Daoy (cell line): Measurements from ENCODE around the gene GASK1A. TPM values are rescaled to one million over a fixed set of nuclear protein-coding genes. Genes with fewer than 3 reads are reported as not detected.

Experiments
- DNase-seq: peaks from one replicate; pipeline ENCODE4 v3.0.0-alpha.2; 2015; ENCODE audit warnings: low read depth
- total RNA-seq: library from RNA; depleted of rRNA; stranded (reverse); fragments of >200 nt; shearing (Covaris generic); gene quantifications from 2 replicates; pipeline ENCODE4 v1.2.3, GENCODE V29; 2014

The GASK1A gene
- total RNA-seq, 1 experiment from 2014 or later: 0.11 TPM

DNA sequence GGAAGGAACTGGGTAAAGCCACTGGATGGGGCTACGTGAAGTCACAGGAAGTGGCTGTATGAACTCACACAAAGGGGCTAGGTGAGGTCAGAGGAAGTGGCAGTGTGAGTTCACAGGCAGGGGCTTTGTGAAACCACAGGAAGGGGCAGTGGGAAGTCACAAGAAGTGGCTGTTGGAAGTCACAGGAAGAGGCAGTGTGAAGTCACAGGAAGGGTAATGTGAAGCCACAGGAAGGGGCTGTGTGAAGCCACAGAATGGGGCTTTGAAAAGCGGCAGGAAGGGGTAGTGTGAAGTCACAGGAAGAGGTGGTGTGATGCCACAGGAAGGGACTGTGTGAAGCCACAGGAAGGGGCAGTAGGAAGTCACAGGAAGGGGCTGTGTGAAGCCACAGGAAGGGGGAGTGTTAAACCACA, 34.6 kb downstream of the GASK1A start:
- no peak for DNase-seq

DNA sequence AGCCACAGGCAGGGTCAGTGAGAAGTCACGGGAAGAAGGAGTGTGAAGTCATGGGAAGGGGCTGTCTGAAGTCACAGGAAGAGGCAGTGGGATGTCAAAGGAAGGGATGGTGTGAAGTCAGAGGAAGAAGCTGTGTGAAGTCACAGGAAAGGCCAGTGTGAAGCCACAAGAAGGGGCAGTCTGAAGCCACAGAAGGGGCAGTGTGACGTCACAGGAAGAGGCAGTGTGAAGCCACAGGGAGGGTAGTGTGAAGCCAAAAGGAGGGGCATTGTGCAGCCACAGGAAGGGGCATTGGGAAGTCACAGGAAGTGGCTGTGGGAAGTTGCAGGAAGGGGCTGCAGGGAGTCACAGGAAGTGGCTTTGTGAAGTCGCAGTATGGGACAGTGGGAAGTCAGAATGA, 35.1 kb downstream of the GASK1A start:
- no peak for DNase-seq

DNA sequence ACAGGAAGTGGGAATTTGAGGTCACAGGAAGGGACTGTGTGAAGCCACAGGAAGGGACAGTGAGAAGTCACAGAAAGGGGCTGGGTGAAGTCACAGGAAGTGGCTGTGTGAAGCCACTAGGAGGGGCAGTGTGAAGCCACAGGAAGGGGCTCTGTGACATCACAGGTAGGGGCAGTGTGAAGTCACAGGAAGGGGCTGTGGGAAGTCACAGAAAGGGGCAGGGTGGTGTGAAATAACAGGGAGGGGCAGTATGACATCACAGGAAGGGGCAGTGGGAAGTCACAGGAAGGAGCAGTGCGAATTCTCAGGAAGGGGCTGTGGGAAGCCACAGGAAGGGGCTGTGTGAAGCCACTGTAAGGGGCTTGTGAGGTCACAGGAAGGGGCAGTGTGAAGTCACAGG, 35.8 kb downstream of the GASK1A start:
- no peak for DNase-seq

DNA sequence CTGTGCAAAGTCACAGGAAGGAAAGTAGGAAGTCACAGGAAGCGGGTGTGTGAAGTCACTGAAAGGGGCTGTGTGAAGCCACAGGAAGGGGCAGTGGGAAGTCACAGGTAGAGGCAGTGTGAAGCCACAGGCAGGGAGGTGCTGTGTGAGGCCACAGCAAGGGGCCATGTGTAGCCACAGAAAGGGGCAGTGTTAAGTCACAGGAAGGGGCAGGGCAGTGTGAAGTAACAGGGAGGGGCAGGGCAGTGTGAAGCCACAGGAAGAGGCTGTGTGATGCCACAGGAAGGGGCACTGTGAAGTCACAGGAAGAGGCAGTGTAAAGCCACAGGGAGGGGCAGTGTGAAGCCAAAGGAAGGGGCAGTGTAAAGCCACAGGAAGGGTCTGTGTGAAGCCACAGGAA, 36.5 kb downstream of the GASK1A start:
- DNase-seq: no peak

DNA sequence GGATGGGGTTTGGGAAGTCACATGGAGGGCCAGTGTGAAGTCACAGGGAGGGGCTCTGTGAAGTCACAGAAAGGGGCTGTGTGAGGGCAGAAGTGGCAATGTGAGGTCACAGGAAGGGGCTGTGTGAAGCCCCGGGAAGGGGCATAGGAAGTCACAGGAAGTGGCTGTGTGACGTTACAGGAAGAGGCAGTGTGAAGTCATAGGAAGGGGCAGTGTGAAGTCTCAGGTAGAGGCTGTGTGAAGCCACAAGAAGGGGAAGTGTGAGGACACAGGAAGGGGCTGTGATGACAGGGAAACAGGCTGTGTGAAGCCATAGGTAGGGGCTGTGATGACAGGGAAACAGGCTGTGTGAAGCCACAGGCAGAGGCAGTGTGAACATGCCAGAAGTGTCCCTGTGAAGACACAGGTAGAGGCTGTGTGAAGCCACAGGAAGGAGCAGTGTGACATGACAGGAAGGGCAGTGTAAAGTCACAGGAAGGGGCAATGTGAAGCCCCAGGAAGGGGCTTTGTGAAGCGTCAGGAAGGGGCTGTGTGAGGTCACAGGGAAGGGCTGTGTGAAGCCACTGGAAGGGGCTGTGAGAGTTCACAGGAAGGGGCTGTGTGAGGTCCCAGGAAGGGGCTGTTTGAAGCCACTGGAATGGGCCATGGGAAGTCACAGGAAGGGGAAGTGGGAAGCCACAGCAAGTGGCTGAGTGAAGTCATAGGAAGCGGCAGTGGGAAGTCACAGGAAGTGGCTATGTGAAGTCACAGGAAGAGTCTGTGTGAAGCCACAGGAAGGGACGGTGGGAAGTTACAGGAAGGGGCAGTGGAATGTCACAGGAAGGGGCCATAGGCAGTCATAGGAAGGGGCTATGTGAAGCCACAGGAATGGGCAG, 37.1 kb downstream of the GASK1A start:
- DNase-seq: no peak

DNA sequence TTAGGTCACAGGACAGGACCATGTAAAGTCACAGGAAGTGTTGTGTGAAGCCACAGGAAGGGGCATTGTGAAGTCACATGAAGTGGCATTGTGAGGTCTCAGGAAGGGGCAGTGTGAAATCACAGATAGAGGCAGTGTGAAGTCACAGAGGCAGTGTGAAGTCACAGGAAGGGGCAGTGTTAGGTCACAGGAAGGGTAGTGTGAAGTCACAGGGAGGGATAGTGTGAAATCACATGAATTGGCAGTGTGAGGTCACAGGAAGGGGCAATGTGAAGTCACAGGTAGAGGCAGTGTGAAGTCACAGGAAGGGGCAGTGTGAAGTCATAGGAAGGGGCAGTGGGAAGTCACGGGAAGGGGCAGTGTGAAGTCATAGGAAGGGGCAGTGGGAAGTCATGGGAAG, 37.9 kb downstream of the GASK1A start:
- DNase-seq: no peak

DNA sequence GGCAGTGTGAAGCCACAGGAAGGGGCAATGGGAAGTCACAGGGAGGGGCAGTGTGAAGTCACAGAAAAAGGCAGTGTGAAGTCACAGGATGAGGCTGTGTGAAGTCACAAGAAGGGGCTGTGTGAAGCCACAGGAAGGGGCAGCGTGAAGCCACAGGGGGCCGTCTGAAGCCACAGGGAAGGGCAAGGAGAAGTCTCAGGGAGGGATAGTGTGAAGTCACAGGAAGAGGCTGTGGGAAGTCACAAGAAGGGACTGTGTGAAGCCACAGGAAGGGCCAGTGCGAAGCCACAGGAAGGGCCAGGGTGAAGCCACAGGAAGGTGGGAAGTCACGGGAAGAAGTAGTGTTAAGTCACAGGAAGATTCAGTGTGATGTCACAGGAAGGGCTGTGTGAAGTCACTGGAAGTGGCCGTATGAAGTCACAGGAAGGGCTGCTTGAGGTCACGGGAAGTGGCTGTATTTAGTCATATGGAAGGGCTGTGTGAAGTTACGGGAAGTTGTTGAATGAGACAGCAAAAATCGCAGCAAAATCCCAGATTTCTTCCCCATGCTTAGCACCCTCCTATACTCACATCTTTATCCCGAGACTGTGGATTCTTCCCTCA, 38.6 kb downstream of the GASK1A start:
- DNase-seq: no peak

DNA sequence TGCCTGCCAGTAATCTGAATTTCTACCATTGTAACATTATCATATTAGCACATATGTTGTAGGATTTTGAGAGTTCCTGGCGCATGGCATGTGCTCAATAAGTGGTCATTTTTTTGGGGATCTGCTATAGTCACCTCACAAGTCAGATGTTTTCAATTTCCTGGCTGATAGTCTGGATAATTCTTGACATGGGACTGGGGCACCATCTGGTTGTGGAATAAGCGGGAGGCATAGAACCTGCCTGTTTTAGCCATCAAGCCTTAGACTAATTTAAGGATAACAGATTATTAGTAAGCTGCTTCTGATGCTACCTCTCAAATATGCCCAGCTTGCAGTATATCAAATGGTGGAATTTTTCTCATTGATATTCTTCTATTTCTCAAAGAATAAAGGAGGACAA, 39.1 kb downstream of the GASK1A start:
- no peak for DNase-seq

DNA sequence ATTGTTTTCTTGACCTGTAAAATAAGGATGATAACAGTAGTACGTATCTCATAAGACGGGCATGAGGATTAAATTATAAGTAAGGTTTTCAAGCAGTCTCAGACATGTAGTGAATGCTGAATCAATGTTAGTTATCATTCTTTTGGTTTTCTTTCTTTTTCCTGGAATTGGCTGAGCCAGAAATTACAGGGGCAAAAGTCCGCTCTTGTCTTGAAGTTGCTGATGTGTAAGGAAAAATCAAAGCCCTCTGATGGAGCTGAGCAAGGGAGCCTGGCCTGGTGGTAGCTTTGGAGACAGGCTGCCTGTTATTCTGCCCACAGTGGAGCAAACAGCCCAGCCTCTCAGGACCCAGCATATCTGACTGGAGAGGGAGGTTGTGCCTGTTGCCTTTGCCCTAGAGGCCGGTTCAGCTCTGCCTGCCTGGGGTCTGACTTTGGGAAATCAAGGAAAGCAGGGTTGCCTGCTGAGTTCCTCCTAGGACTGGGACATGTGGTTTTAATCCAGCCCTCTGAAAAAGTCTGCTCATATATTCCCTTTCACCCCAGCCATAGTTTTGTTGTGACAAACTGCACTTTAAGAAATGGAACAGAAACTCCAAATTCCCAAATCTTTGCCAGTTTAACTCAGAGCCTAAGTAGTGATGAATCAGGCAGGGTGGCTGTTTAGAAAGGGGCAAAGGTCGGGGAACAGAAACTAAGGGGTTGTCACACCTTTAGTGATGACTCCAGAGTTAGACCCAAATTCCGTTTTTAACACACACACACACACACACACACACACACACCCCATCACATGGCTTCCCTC, 40.1 kb downstream of the GASK1A start:
- no peak for DNase-seq

DNA sequence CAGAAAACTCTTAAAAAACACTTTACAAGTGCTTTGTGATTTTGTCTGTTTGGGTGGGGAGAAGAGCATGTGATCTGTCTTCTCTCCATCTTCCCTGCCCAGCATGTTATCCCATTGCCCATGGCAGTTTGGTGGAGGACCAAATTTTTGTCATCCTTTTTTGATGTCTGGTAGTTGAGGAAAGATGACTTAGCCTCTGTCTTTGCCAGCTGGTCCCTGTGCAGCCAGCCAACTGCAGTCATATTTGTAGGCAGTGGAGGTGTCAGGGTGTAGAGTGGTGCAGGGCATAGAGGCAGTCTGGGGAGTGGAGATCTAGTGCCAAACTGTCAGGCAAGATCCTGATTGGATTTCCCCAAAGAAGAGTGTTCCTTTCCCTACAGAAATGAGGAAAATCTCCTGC, 40.7 kb downstream of the GASK1A start:
- no peak for DNase-seq

DNA sequence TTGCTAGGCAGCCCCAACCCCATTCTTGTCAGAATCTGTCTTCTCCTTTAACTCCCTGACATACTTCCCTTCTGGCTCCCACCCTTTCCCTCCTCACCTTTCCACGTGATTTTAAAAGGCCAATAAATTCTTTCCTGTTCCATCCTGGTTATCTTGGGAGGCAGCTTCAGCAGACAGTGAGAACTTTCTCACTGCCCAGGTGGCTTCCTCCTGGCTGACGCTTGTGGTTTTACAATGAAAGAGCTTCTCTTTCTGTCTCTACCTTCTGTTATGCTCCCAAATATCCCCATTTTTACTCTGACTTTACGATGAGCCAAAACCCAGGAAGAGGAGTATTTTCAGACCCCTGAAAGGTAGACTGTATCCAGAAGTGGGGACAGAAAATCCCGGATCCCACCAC, 42.1 kb downstream of the GASK1A start:
- no peak for DNase-seq

DNA sequence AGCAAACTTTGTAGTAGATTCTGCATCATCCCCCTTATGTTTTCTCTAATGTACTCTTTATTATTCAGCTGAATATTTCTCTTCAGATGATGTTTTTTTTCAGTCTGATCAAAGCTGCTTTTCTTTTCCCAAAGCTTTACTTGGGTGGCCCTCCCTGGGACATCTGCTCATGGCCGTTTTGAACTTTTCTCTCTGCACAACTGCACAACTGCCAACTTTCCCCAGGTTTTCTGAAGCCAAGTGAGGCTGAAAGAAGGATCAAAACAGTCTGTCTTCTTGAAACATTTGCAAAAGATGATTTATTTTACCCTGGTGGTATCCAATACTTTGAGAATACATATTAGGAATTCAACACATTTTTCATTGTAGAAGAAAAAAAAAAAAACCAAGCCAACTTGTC, 43.0 kb downstream of the GASK1A start:
- DNase-seq: no peak

DNA sequence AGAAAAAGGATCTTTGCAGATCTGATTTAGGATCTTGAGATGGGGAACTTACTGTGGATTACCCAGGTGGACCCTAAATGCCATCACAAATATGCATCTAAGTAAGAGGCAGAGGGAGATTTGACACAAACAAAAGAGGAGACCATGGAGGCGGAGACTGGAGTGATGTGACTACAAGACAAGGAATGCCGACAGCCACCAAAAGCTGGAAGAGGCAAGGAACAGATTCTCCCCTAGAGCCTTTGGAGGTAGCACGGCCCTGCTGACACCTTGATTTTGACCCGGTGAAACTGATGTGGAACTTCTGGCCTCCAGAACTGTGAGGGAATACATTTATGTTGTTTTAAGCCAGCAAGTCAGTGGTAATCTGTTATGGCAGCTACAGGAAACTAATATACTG, 44.0 kb downstream of the GASK1A start:
- peak; percentile 9 for DNase-seq

DNA sequence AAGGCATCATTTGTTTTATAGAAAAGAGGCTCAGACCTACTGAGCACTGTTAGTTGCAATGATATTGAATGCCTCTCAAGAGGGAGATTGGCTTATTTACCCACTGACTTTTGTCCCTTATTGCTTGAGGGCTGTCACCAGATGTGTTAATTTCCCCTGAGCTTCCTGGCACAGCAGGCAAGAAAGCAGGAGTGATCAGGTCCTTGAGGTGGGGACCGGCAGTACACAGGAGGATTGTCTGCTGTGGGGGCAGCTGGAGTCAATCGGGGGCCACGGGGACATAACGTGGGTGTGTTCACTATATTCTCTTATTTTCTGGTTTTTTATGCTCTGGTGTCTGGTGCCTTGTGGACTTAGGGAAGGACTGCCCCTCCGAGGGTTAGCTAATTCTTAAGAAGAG, 44.6 kb downstream of the GASK1A start:
- DNase-seq: no peak

DNA sequence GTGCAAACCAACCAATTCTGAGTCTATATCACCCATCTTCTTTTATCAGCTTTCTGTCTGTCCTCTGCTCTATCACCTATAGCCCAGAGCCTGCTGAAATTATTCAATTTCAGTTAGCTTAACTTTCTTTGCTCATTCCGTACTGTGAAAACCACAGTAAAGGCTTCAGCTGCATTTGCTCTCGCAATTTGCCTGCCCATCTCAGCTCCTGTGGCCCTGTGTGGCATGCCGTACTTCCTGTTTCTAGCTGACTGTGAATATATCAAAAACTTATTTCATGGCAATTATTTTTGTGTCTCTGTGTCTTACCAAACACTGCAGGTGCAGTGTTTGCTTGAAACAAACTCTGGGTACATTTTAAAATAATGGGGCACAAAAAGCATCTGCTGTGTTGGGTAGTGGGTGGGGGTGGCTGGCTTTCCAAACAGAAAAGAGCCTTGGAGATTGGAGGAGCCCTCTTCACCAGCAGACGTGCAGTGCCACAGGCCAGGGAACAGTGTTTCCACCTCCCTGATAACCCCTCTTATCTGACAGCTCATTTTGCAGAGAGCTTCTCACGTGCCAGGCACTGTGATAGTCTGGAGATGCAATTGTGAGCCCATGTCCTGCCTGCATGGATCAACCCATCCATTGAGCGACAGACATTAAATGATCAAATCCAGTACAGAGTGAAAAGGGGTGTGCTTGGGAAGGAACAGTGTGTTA, 45.2 kb downstream of the GASK1A start:
- no peak for DNase-seq

DNA sequence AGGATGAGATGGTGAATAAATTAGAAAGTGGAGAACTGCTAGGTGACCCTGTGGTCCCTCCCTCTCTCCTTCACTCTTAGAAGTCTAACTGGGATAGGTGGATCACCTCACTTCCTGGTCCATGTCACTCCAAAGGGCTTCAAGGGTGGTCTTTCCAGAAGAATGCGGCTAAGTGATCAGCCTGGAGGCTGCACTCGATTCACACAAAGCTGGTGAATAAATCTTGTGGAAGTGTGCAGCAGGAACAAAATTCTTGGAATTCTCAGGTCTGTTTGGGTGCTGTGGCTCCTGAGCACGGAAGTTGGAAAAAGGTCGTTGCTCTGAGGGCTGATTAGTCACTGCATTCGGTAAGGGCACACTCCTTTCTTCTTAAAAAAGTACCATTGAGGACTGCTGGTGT, 46.3 kb downstream of the GASK1A start:
- no peak for DNase-seq

DNA sequence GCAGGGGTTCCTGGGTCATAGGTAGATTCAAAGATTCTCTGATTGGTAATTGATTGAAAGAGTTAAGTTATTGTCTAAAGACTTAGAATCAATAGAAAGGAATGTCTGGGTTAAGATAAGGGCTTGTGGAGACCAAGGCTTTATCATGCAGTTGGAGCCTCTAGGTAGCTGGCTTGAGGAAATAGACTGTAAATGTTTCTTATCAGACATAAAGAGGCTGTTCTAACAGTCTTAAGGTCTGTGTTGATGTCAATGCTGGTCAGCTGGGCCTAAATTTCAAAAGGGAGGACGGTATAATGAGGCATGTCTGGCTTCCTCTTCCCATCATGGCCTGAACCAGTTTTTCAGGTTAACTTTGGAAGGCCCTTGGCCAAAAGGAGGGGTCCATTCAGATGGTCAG, 48.9 kb downstream of the GASK1A start:
- no peak for DNase-seq

DNA sequence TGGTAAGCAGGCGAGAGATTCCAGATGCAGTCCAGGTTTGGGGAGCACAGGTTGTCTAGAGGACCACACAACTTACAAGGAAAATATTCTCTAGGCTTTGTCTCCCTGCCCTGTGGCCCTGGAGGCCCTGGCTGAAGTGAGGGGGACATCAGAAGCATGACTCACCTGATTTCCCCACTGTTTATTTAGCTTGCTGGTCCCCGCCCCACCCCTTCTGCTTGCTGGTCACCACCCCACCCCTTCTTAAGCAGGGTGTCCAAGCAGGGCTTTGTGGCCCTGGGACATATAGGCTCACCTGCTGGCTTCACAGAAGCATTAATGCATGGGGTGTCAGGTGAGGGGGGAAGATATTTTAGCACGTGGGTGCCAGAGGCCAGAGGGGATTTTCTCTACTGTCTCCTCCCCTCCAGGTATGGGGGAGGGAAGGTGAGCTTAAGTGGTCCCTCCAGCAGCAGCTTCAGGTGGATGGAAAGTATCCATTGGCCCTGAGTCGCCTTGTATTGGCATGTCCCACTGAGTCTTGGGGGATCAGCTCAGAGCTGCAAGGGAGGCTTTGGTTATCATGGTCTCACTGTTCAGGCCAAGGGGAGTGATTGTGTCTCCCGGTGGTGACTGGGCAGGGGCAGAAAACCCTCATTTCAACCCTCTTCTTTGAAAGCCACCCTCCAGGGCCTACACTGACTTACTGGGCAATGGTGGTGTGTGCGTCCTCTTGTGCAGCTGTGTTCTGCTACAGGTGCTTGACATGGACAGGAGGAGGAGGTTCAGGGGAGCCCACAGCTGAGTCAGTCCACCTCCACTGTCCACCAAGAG, 49.8 kb downstream of the GASK1A start:
- DNase-seq: peak; percentile 4

DNA sequence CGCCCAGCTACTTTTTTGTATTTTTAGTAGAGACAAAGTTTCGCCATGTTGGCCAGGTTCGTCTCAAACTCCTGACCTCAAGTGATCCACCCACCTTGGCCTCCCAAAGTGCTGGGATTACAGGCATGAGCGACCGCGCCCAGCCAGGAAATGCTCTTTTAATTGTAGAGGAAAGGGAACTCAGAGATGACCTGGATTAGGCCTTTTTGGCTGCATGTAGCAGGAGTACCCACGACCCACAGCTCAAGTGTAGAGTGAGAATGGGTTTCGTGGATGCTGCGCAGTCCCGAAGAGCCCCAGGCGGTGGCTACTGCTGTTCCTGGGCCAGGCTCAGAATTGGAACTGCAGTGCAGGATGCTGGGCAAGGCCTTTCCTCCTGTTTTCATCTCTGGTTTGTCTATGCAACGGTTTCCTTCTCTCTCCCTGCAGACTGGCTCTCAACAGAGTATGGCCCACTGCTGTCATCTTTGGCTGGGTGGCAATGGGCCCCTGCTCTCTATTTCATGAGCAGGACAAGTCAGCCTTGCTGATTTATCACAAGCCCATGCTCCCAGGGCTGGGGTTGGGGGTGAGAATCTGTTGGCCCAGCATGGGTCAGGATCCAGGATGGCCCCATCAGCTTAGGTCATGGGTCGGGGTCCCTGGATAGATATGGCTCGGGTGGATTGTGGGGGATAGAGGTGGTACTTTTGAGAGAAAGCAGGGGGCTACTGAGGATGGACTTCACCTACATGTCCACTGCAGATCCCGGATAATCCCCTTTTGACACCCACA, 51.2 kb downstream of the GASK1A start:
- DNase-seq: no peak

DNA sequence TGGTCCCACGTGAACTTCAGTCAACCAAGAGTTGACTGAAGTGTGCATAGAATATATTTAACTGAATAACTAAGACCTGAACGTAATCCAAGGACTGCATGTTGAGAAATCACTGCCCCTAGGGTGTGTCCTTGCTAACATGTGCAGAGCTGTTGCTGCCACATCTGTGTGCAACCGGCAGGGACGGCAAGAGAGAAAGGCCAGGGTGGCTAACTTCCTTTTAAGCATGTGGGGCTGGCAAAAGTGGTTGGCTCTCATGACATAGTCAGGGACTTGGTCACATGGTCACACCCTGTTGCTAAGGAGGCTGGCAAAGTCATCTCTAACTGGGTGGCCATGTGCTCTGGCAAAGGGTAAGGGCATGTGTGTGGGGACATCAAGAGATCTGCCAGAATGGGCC, 52.4 kb downstream of the GASK1A start:
- DNase-seq: no peak
